GM18511 (cell line): ENCODE results near the gene AMPD2.
"Not testable (repeated sequence)": the region's sequence is repeated elsewhere in the genome, so short reads cannot be mapped to it uniquely, and the experiment has no call there.

Experiments
- ATAC-seq: cut with Tn5 transposase; IDR thresholded peaks from one replicate; pipeline ENCODE4 v1.9.1; 2021; ENCODE audit warnings: mild to moderate bottlenecking, moderate library complexity; ENCODE audit not compliant: unreplicated experiment

AMPD2 gene

DNA sequence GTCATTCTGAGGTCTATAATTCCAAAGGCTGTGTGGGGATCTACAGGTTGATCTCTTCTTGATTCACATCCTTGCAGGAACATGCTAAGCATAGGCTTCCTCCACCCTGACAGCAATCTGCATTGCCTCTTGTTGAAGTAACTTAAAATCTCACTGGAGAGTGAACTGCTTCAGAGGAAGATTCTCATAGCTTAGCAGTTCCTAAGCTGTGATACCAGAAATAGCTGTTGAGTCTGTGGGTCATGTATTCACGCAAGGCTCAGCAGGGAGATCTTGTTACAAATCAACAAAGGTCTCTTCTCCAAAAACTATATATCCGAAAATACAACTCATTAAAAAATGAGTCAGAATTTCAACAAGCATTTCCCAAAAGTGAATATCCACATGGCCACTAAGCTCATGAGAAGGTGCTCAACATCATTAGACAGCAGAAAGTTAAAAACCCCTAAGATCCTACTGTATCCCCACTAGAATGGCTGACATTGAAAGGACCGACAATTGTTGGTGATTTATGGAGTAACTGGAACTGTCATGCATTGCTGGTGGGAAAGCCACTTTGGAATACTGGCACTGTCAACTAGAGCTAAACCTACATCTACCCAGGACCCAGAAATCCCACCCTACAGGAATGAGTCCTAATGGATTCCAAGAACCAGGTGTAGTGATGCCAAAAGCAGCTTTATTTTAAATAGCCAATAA is 57.2 kb downstream of the AMPD2 start:
- ATAC-seq = not testable (repeated sequence)

DNA sequence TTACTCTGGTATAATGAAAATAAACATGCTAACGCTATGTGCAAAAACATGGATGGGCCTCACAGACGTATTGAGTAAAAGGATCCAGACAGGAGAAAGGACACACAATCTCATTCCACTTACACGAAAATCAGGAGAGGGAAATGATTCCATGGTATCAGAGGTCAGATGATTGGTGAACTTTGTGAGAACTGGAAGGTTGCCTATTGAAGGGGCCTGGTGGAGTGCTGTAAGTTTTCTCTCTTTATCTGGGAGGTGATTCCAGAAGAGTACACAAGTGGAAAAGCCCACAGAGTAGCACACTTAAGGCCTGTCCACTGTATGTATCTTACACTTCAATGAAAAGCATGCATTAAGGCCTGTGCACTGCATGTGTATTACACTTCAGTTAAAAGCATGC is 57.8 kb downstream of the AMPD2 start:
- no peak for ATAC-seq

DNA sequence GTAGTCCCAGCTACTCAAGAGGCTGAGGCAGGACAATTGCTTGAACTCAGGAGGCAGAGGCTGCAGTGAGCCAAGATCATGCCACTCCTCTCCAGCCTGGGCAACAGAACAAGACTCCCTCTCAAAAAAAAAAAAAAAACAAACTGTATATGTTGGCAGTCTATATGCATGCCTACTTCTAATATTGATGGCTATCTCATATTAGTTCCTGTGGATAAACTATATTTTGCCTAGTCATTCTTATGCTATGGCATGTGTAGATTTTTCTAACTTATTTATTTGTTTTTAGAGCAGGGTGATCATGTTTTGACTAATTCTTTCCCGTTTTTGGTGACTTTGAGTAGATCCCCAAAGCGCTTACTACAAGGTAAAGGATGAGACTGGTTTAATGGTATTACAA is 59.0 kb downstream of the AMPD2 start:
- not testable (repeated sequence) for ATAC-seq
